Measurements from ENCODE around the gene GLI3.

DNA sequence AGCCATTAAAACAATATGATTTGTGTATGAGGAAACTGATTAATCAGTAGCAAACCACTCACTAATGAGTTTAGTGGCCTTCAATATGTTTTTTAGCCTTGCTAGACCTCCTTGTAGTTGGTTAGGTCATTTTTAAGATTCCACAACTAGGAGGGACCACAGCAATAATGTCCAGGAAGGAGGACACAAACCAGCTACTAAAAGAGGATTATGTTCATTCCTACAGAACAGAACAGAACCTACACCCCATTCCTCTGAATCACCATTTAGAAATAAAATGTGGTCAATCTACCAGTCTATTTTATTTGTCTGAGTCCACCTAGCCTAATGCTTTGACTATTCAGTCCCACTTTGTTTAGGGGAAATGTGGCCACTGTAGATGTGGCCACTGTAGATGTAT is 226.3 kb downstream of the GLI3 start:
- TF ChIP-seq POLR2AphosphoS5 (IDR thresholded peaks at IDR 0.05; ENCODE audit: low read depth, low read length) (no peak), SIN3A (IDR thresholded peaks at IDR 0.05; ENCODE audit: borderline replicate concordance, insufficient read depth, low read length) (no peak), TAF1 (IDR thresholded peaks at IDR 0.05; ENCODE audit: borderline replicate concordance, insufficient read depth, low read length) (no peak), FOXP2 (optimal IDR thresholded peaks at IDR 0.05; ENCODE audit: borderline replicate concordance, extremely low read depth, extremely low read length, insufficient read depth) (no peak)
- TF ChIP-seq, protein P1, sequence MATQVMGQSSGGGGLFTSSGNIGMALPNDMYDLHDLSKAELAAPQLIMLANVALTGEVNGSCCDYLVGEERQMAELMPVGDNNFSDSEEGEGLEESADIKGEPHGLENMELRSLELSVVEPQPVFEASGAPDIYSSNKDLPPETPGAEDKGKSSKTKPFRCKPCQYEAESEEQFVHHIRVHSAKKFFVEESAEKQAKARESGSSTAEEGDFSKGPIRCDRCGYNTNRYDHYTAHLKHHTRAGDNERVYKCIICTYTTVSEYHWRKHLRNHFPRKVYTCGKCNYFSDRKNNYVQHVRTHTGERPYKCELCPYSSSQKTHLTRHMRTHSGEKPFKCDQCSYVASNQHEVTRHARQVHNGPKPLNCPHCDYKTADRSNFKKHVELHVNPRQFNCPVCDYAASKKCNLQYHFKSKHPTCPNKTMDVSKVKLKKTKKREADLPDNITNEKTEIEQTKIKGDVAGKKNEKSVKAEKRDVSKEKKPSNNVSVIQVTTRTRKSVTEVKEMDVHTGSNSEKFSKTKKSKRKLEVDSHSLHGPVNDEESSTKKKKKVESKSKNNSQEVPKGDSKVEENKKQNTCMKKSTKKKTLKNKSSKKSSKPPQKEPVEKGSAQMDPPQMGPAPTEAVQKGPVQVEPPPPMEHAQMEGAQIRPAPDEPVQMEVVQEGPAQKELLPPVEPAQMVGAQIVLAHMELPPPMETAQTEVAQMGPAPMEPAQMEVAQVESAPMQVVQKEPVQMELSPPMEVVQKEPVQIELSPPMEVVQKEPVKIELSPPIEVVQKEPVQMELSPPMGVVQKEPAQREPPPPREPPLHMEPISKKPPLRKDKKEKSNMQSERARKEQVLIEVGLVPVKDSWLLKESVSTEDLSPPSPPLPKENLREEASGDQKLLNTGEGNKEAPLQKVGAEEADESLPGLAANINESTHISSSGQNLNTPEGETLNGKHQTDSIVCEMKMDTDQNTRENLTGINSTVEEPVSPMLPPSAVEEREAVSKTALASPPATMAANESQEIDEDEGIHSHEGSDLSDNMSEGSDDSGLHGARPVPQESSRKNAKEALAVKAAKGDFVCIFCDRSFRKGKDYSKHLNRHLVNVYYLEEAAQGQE (IDR thresholded peaks at IDR 0.05; ENCODE audit: insufficient read depth in 1 of 2, low read depth in 2 of 2, low read length in 2 of 2): no peak
